ENCODE data around the gene LCK.

LCK gene

DNA sequence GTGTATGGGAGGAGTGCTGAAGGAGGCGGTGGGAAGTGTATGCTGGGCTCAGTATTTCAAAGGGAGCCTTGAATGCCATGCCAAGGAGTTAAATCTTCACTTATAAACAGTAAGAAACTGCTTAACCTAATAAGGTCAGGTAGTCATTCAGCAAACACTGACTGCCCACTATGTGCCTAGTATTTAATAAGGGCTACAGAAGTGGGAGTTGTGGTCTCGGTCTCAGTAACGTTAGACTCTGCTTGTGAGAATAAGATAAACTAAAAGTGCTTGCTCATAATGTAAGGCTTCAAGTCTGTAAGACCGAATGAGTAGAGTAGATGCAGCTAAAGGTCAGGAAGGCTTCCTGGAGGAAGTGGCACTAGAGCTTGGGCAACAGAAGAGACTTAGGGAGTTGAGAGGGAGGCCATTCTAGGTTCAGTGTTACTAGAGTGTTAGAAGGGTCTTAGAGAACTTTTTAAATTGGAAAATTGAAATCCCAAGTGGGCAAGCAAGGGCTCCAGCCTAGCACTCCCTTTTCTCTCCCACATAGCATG is 78.9 kb downstream of the LCK start:
- no peak for DNase-seq

DNA sequence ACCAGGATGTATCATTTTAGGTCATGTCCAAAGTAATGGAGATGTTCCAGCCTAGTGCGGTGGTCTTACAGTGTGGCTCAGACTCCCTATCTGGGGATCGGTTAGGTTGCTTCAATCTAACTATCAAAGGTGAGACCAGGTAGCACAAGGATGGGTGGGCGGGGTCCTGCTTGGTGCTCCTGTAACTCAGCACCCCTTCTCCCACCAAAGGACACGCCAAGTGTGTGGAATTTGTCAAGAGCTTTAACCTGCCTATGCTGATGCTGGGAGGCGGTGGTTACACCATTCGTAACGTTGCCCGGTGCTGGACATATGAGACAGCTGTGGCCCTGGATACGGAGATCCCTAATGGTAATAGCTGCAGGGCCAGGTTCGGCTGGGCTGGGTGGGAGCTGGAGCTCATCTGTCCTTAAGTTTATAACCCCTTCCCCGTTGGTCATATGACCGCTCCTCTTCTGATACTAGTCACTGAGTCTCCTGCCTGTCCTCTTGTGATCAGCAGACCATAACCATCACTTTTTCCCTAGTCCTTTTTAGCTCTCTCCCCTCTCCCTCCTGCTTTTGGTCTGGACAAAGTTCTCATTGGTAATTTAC is 79.6 kb downstream of the LCK start:
- DNase-seq, result no peak

DNA sequence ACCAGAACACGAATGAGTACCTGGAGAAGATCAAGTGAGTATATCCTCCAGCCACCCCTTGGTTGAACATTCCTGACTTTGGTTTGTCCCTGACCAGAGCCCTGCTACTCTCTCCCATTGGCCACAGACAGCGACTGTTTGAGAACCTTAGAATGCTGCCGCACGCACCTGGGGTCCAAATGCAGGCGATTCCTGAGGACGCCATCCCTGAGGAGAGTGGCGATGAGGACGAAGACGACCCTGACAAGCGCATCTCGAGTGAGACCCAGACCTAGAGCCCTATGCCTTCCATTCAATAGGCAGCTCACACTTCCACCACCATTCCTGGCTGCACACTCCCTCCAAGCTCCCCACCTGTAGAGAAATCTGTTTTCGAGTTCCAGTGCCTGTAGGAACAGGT is 80.5 kb downstream of the LCK start:
- DNase-seq, result no peak

DNA sequence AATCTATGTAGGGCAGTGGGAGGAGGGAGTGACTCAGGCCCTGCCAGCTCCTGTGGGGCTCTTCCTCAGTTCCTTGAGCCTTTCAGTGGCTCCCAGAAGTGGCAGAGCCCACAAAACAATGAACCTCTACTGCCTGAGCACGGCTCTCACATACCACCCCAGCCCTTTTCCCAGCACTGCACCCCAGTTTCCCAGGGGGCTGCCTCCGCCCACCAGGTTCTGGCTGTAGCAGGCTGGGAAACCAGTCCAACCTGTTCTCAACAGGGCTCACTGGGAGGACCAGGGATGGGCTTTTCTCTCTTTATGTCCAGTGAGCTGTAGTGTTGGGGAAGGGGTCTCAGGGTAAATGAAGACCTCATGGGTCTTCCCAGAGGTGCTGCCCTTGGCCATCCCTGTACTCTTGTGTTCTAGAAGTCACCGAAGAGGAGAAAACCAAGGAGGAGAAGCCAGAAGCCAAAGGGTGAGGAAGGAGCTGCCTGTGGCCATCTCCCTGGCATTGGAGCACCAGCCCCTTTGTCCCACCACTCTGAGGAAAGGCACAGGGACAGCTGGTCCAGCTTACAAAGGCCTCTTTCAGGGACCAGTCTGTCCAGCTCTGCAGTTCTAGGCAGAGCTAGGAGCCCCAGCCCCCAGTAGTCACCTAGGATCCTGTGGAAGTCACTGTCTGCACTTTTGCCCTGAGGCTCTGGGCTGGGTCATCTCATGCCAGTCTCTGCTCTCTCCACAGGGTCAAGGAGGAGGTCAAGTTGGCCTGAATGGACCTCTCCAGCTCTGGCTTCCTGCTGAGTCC is 81.4 kb downstream of the LCK start:
- no peak for DNase-seq

DNA sequence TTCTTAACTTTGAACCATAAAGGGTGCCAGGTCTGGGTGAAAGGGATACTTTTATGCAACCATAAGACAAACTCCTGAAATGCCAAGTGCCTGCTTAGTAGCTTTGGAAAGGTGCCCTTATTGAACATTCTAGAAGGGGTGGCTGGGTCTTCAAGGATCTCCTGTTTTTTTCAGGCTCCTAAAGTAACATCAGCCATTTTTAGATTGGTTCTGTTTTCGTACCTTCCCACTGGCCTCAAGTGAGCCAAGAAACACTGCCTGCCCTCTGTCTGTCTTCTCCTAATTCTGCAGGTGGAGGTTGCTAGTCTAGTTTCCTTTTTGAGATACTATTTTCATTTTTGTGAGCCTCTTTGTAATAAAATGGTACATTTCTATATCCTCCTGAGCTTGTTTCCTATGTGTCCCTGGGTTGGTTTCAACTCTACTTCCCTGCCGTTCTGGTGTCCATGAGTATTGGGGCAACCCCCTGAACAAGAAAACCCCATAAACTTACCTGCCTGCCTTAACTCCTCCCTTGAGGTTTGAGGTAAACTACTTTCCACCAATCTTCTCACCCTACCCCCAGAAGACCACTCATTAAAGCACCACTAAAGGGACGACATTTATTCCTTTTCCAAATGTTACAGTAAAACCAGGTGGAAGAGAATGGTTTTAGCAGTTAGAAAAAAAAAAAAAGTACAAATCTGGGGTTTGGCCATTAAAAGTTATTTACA is 82.3 kb downstream of the LCK start:
- no peak for DNase-seq

DNA sequence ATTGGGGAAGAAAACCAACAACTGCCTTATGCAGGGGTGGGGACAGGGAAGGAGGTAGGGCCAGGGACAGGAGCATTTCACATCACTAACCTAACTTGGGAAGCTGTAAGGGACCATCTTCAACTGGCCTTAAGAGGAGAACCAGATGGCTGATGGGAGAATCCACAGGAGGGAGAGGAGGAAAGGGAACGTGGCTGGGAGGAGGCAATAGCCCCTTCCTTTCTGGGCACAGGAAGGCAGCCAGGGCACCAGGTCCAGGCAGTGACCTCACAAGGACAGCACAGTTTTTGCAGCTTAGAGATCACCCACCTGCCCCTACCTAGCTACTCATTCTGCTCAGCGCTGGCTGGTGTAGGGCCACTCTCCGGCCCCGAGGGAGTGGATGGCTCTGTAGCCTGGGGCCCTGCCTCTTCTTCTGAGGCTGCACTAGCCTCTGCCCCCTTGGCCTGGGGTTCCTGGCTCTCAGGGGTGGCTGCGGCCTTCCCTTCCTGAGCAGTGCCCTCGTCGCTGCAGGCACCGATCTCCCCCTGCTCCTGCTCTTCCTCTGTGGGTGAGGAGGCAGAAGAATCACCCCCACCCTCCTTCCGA is 83.3 kb downstream of the LCK start:
- DNase-seq, result no peak

DNA sequence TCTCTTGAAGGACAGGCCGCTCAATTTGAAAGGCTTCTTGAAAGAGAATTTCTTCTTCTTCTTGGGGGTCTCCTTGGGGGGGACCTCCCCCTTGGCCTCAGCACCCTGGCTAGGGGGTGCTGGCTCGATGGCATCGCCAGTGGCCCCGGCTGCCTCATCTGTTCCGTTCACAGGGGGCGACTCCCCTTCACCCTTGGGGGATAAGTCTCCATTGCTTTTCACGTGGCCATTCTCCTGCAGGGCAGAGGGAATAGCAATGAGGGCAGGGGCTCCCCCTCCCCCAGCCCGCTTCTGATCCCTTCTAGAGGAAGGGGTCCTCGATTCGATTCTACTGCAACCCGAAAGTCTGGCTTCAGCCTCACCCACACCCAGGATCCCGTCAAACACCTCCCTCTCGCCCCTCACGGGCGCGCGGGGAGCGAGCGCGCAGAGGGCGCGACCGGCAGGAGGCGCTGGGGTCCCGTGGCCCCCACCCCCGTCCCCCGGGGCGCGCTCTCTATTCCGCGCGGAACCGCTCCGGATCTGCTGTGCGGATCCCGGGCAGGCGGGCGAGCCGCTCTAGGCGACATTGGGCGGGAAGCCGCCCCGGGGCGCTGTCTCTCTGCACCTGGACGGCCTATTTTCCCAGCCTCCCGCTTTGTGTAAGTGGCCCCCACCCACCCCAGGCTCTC is 83.9 kb downstream of the LCK start:
- DNase-seq, result no peak

DNA sequence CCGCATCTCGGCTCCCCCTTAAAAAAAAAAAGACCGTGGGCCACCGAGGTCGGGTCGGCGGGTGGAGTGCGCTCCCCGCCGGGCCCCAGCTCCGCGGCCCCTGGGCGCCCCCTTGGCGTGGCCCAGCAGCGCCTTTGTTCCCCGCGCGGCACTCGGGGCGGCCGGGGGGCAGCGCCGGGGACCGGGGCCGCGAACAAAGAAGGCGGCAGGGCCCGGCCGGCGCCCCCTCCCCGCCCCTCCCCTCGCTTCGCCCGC is 84.4 kb downstream of the LCK start:
- DNase-seq, result no peak

Measured in SW 1271 (cell line).